Naive thymus-derived CD4-positive, alpha-beta T cell (primary cell): ENCODE results near the gene SORBS1. TPM values are rescaled to one million over a fixed set of nuclear protein-coding genes. Genes with fewer than 3 reads are reported as not detected.
A peak's percentile ranks its signal among the peaks of the same experiment; 100 is the strongest.

ENCODE experiments used
- ATAC-seq: fragments of 150-1000 bp; cut with Tn5 transposase; 2 replicates; pipeline ENCODE4 v1.10.0; 2021; ENCODE audit warnings: mild to moderate bottlenecking, moderate library complexity
- CTCF ChIA-PET: fragments of 350-600 bp; sonication (Branson Sonifier 250); formaldehyde crosslinking; loops from one replicate; lab custom pipeline; 2021; ENCODE audit warnings: antibody characterized with exemption; lab: Charles Lee
- POLR2A ChIA-PET: fragments of 350-600 bp; sonication (Branson Sonifier 250); formaldehyde crosslinking; loops from one replicate; lab custom pipeline; 2021; ENCODE audit warnings: antibody characterized with exemption, inconsistent platforms; lab: Charles Lee
- DNase-seq, 9 donors: peaks; one replicate each; pipeline versions ENCODE4 v3.0.0 to v3.0.0-alpha.2; 2020 to 2022; ENCODE audit warnings: mixed read lengths in 1 of 9
- H3K27ac ChIP-seq: one replicate; pipeline ENCODE4 v1.7.0; 2013; ENCODE audit warnings: mild to moderate bottlenecking, low read depth, low read length, moderate library complexity
- H3K27me3 ChIP-seq, 2 donors: one replicate each; pipeline ENCODE4 v1.7.0; 2013; ENCODE audit warnings: low read length in 2 of 2, mild to moderate bottlenecking in 2 of 2, moderate library complexity in 2 of 2; ENCODE audit not compliant: control insufficient read depth in 2 of 2, insufficient read depth in 2 of 2
- H3K36me3 ChIP-seq, 3 experiments: 1 replicate in 2 of 3; 2 replicates in 1 of 3; pipeline ENCODE4 v1.7.0; 2013; ENCODE audit warnings: low read length in 3 of 3, mild to moderate bottlenecking in 3 of 3, moderate library complexity in 1 of 3; ENCODE audit not compliant: insufficient read depth in 3 of 3, control insufficient read depth in 2 of 3
- H3K4me1 ChIP-seq, 2 donors: one replicate each; pipeline ENCODE4 v1.7.0; 2013; ENCODE audit warnings: low read length in 2 of 2, mild to moderate bottlenecking in 2 of 2, moderate library complexity in 1 of 2; ENCODE audit not compliant: control insufficient read depth in 2 of 2, insufficient read depth in 2 of 2
- H3K4me3 ChIP-seq: 2 replicates; pipeline ENCODE4 v1.7.0; 2013; ENCODE audit warnings: mild to moderate bottlenecking, low read length
- H3K9me3 ChIP-seq, 3 experiments: 1 replicate in 2 of 3; 2 replicates in 1 of 3; pipeline ENCODE4 v1.7.0; 2013; ENCODE audit warnings: low read length in 3 of 3; ENCODE audit not compliant: control insufficient read depth in 2 of 3
- H3K27ac Mint-ChIP-seq, 9 donors: one replicate each; pipeline ENCODE4 v1.8.0; 2020 to 2022; ENCODE audit warnings: mixed read lengths in 9 of 9, mild to moderate bottlenecking in 8 of 9, moderate library complexity in 5 of 9, inconsistent platforms in 2 of 9
- H3K27me3 Mint-ChIP-seq, 5 donors: one replicate each; pipeline ENCODE4 v1.8.0; 2021 to 2022; ENCODE audit warnings: mixed read lengths in 5 of 5, mild to moderate bottlenecking in 1 of 5
- H3K36me3 Mint-ChIP-seq, 5 donors: one replicate each; pipeline ENCODE4 v1.8.0; 2020 to 2022; ENCODE audit warnings: mixed read lengths in 5 of 5, mild to moderate bottlenecking in 3 of 5, inconsistent platforms in 1 of 5
- H3K4me1 Mint-ChIP-seq, 7 donors: one replicate each; pipeline ENCODE4 v1.8.0; 2020 to 2022; ENCODE audit warnings: mixed read lengths in 7 of 7, mild to moderate bottlenecking in 3 of 7, inconsistent platforms in 1 of 7
- H3K4me3 Mint-ChIP-seq, 10 donors: one replicate each; pipeline ENCODE4 v1.8.0; 2020 to 2022; ENCODE audit warnings: mild to moderate bottlenecking in 10 of 10, mixed read lengths in 10 of 10, moderate library complexity in 6 of 10, inconsistent platforms in 2 of 10
- H3K9me3 Mint-ChIP-seq, 11 donors: one replicate each; pipeline ENCODE4 v1.8.0; 2020 to 2022; ENCODE audit warnings: mixed read lengths in 11 of 11, mild to moderate bottlenecking in 4 of 11, inconsistent platforms in 1 of 11, moderate library complexity in 1 of 11
- intact Hi-C, 2 donors: fragments of 100-400 bp; cut with micrococcal nuclease; formaldehyde crosslinking; loops; one replicate each; pipeline ENCODE4 v1.15.1; 2023
- polyA plus RNA-seq, 2 donors: library from polyadenylated mRNA; unstranded; fragments of 300-500 nt; fragmentation: Illumina TruSeq; gene quantifications; one replicate each; pipeline ENCODE4 v1.2.3, GENCODE V29; 2021
- total RNA-seq, 6 experiments: library from RNA in 5 of 6; stranded (reverse) in 5 of 6; gene quantifications; 1 replicate in 5 of 6; 2 replicates in 1 of 6; pipeline ENCODE4 v1.2.3 and lab custom pipeline; 2021 to 2026

Gene SORBS1
- total and polyA plus RNA-seq, 7 experiments from 2014 or later, result 0.58 to 1.9 (median 0.95) TPM

DNA sequence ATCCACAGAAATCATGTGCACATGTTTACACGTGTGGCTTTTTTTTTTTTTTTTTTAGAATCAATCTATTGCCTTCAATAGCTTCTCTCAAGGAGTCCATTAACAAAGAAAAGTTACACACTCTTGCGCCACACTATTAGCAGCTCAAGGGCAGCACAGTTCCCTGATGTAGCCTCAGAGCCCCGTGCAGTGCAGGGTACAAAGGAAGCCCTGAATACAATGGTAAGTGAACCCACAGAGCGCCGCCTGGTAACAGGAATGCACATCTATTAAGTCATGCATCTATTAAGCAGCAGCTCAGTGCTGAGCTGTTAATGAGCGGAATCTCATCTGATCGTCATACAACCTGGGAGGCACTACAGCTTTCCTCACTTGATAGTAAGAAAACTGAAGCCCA, 156.7 kb downstream of the SORBS1 start:
- Histone ChIP-seq H3K27me3 (no peaks in the 10 kb centered on the region), H3K4me3 (no peak overlapping the region), H3K4me1 (no peaks in the 10 kb centered on the region), H3K36me3 (no peaks in the 10 kb centered on the region), H3K27ac (no peak overlapping the region), H3K9me3 (no peaks in the 10 kb centered on the region)
- intact Hi-C loops, result no loop called here
- no peaks in the 10 kb centered on the region for H3K9me3 Mint-ChIP-seq
- DNase-seq (no peak), ATAC-seq (no peak)
- H3K27ac Mint-ChIP-seq, result no peak overlapping the region
- CTCF ChIA-PET, result no interaction called here
- H3K4me1 Mint-ChIP-seq, result peaks cover 0 to 5% (median 0%) of the 10 kb centered on the region in 7 donors
- no peak overlapping the region for H3K4me3 Mint-ChIP-seq
- H3K36me3 Mint-ChIP-seq, result peaks cover 0 to 3% (median 0%) of the 10 kb centered on the region in 5 donors
- POLR2A ChIA-PET, result no interaction called here
- peaks cover 0 to 6% (median 3%) of the 10 kb centered on the region in 5 donors for H3K27me3 Mint-ChIP-seq

DNA sequence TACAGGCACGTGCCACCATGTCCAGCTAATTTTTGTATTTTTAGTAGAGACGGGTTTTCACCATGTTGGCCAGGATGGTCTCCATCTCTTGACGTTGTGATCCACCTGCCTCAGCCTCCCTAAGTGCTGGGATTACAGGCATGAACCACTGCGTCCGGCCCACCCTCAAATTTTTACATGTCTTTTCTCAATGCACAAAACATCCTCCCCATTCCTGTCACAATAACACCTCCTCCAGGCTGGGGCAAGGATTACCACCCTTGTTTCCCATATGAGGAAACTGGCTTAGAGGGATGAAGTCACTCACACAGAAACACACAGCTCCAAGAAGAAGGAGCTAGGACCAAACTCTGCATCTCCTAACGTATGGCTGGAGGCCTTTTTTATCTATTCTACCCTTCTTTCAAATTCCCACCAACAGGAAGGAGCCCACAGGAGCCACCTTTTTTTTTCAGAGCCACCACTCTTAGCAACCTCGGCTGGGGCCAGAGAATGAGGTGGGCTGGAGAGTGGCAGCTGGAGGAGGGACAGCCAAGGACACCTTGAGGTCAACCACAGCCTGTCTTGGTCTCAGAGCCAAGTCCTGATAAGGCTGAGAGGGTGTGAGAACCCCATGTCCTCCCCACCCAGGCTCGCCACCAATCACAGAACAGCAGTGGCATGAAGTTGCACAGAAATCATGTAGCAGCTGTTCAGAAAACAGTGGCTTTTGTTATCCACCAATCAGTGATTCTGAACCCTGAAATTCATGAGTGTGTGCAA, 157.3 kb downstream of the SORBS1 start:
- Mint-ChIP-seq H3K36me3 (peaks cover 0 to 4% (median 0%) of the 10 kb centered on the region in 5 donors), H3K9me3 (no peaks in the 10 kb centered on the region), H3K27me3 (peaks cover 0 to 6% (median 3%) of the 10 kb centered on the region in 5 donors), H3K27ac (no peak overlapping the region), H3K4me1 (peaks cover 0 to 5% (median 0%) of the 10 kb centered on the region in 7 donors), H3K4me3 (no peak overlapping the region)
- no peaks in the 10 kb centered on the region for H3K36me3 ChIP-seq
- intact Hi-C loops, result no loop called here
- no peak overlapping the region for H3K27ac ChIP-seq
- POLR2A ChIA-PET, result no interaction called here
- CTCF ChIA-PET, result interaction anchor here (0.7 to 0.9 kb wide), 2 partner anchors 15 to 199 kb away, joined by 3 read pairs; no protein-coding TSS in a partner anchor
- no peaks in the 10 kb centered on the region for H3K9me3 ChIP-seq
- H3K4me3 ChIP-seq, result no peak overlapping the region
- no peaks in the 10 kb centered on the region for H3K27me3 ChIP-seq
- no peaks in the 10 kb centered on the region for H3K4me1 ChIP-seq
- ATAC-seq, result no peak
- no peak for DNase-seq

DNA sequence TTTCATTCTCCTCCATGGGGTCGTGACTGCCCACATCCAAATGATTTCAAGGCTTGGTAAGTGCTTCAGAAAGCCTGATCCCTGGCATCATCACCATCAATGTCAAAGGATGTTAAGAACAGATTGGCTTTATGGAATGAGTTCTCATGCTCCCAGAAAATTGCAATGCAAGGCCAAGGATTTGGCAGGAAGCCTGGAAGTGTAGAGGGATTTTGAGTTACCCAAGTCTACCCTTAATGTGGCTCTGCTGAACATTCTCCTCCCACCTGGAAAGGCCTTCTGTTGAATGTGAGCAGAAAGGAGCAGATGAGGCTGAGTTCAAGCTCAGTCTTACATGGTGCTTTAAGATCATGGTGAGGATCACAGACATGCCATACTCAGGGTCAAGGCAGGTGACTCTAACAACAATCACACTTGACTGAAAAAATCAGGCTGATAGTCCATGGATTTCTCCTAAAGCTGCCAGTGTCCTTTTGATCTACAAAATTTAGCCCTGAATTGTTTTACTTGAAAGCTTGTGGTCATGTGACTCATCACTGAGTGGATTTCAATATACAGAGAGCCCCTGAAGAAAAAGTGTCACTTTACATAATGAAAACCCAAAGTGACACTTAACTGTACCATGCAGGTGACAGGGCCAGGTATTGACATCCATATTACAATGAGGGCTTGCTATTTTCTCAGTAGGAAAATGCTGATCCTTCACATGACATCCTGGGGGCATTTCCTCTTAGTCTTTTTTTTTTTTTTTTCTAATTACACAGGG, 159.3 kb downstream of the SORBS1 start:
- Mint-ChIP-seq H3K9me3 (no peaks in the 10 kb centered on the region), H3K4me1 (peaks cover 0 to 5% (median 0%) of the 10 kb centered on the region in 7 donors), H3K27ac (no peak overlapping the region), H3K27me3 (peaks cover 0 to 6% (median 3%) of the 10 kb centered on the region in 5 donors), H3K36me3 (peaks cover 0 to 17% (median 6%) of the 10 kb centered on the region in 5 donors), H3K4me3 (no peak overlapping the region)
- Histone ChIP-seq H3K9me3 (no peaks in the 10 kb centered on the region), H3K36me3 (no peaks in the 10 kb centered on the region), H3K4me1 (no peaks in the 10 kb centered on the region), H3K27me3 (no peaks in the 10 kb centered on the region), H3K27ac (no peak overlapping the region), H3K4me3 (no peak overlapping the region)
- CTCF ChIA-PET, result no interaction called here
- DNase-seq, result no peak
- no peak for ATAC-seq
- intact Hi-C loops, result no loop called here
- POLR2A ChIA-PET, result interaction anchor here (0.7 kb wide), 1 partner anchor 76 kb away, joined by 3 read pairs; no protein-coding TSS in a partner anchor

DNA sequence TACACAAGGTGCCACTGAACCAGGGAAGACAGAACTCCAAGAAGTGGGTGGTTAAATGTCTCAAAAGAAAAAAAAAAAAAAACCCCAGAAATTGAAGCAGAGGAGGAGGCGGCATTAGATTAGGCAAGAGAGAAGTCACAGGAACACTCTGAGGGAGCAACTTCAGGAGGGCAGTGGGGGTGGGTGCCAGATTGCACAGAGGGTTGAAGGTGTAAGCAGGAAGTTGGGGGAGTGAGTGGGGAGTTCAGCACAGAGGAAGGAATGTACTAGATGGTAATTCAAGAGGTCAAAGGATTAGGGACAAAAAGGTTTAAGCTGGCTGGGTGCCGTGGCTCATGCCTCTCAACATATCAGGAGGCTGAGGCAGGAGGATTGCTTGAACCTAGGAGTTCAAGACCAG, 160.4 kb downstream of the SORBS1 start:
- no peaks in the 10 kb centered on the region for H3K27me3 ChIP-seq
- Mint-ChIP-seq H3K9me3 (no peaks in the 10 kb centered on the region), H3K36me3 (peaks cover 0 to 16% (median 6%) of the 10 kb centered on the region in 5 donors), H3K27ac (no peak overlapping the region), H3K4me1 (peaks cover 0 to 5% (median 0%) of the 10 kb centered on the region in 7 donors), H3K4me3 (no peak overlapping the region), H3K27me3 (peaks cover 0 to 6% (median 2%) of the 10 kb centered on the region in 5 donors)
- ChIA-PET POLR2A (no interaction called here), CTCF (interaction anchor here (0.6 kb wide), 1 partner anchor 20 kb away, joined by 3 read pairs; no protein-coding TSS in a partner anchor)
- no peaks in the 10 kb centered on the region for H3K36me3 ChIP-seq
- H3K9me3 ChIP-seq, result no peaks in the 10 kb centered on the region
- no peaks in the 10 kb centered on the region for H3K4me1 ChIP-seq
- DNase-seq, result no peak
- H3K4me3 ChIP-seq, result no peak overlapping the region
- intact Hi-C loops, result no loop called here
- no peak for ATAC-seq
- H3K27ac ChIP-seq, result no peak overlapping the region

DNA sequence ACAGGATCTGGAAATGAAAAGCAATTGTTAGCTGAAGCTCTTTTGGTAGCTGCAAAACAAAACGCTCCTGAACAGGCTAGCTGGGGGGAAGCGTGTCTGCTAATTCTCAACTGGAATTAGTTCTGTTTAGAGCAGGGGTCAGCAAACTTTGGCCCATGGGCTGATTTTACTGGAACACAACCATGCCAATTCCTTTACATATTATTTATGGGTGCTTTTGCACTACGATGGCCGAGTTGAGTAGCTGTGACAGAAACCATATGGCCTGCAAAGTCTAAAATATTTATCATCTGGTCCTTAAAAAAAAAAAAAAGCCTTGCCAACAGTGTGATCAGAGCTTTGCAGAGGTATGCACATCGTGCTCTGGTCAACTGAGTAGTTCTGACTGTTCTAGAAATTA, 162.0 kb downstream of the SORBS1 start:
- no peak overlapping the region for H3K27ac Mint-ChIP-seq
- H3K4me1 Mint-ChIP-seq, result peaks cover 0 to 5% (median 0%) of the 10 kb centered on the region in 7 donors
- ATAC-seq, result no peak
- H3K4me3 ChIP-seq, result no peak overlapping the region
- no peaks in the 10 kb centered on the region for H3K36me3 ChIP-seq
- no peaks in the 10 kb centered on the region for H3K27me3 ChIP-seq
- DNase-seq, result no peak
- H3K9me3 ChIP-seq, result no peaks in the 10 kb centered on the region
- POLR2A ChIA-PET, result no interaction called here
- H3K27me3 Mint-ChIP-seq, result peaks cover 0 to 6% (median 0%) of the 10 kb centered on the region in 5 donors
- no peak overlapping the region for H3K27ac ChIP-seq
- no peaks in the 10 kb centered on the region for H3K4me1 ChIP-seq
- H3K9me3 Mint-ChIP-seq, result no peaks in the 10 kb centered on the region
- CTCF ChIA-PET, result no interaction called here
- H3K36me3 Mint-ChIP-seq, result peaks cover 0 to 14% (median 6%) of the 10 kb centered on the region in 5 donors
- intact Hi-C loops, result no loop called here
- H3K4me3 Mint-ChIP-seq, result no peak overlapping the region

DNA sequence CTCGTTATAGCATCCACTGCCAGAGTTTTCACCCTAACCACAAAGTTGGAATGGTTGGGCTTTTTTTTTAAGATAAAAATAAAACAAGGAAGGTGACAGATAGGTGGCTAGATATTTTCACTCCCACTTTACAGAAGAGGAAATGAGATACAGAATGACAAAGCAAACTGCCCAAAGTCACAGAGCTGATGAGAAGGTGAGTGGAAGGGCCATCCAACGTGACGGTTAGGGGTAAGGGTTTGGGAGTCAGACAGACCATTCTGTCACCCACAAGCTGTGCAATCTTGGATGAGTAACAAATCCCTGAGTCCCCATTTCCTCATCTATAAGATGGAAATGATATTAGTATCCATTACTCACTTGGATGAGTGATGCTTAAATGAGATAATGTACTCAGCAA, 163.4 kb downstream of the SORBS1 start:
- DNase-seq (no peak), ATAC-seq (peak; percentile 37)
- H3K4me1 ChIP-seq, result no peaks in the 10 kb centered on the region
- H3K27ac ChIP-seq, result no peak overlapping the region
- H3K9me3 Mint-ChIP-seq, result no peaks in the 10 kb centered on the region
- no peak overlapping the region for H3K4me3 ChIP-seq
- H3K27me3 ChIP-seq, result no peaks in the 10 kb centered on the region
- H3K4me1 Mint-ChIP-seq, result peaks cover 0 to 10% (median 0%) of the 10 kb centered on the region in 7 donors
- no peaks in the 10 kb centered on the region for H3K9me3 ChIP-seq
- peaks cover 0 to 14% (median 6%) of the 10 kb centered on the region in 5 donors for H3K36me3 Mint-ChIP-seq
- H3K27me3 Mint-ChIP-seq, result peaks cover 0 to 4% (median 0%) of the 10 kb centered on the region in 5 donors
- H3K27ac Mint-ChIP-seq, result no peak overlapping the region
- ChIA-PET CTCF (no interaction called here), POLR2A (no interaction called here)
- intact Hi-C loops, result no loop called here
- no peak overlapping the region for H3K4me3 Mint-ChIP-seq
- H3K36me3 ChIP-seq, result no peaks in the 10 kb centered on the region
